Neural cell (in vitro differentiated cells): Measurements from ENCODE around the gene TNIP1. TPM values are rescaled to one million over a fixed set of nuclear protein-coding genes. Genes with fewer than 3 reads are reported as not detected.

Experiments
- H2AFZ ChIP-seq: fragments of 200-600, 300-800 bp; sonication (generic), shearing (Covaris generic); 2 replicates; pipeline ENCODE4 v1.6.0; 2014; ENCODE audit warnings: low read depth, mild to moderate bottlenecking, antibody characterized with exemption, low read length, moderate library complexity
- H3F3A ChIP-seq: fragments of 200-600 bp; shearing (Covaris generic); 2 replicates; pipeline ENCODE4 v1.6.1; 2016; ENCODE audit warnings: mild to moderate bottlenecking, moderate library complexity, mixed read lengths, antibody characterized with exemption, low read length; ENCODE audit not compliant: insufficient read depth, poor library complexity, severe bottlenecking
- H3K27ac ChIP-seq: fragments of 200-600, 300-800 bp; sonication (generic), shearing (Covaris generic); 2 replicates; pipeline ENCODE4 v1.5.1; 2014; ENCODE audit warnings: mild to moderate bottlenecking, low read length, moderate library complexity
- H3K27me3 ChIP-seq: fragments of 300-800, 200-600 bp; sonication (generic), shearing (Covaris generic); 2 replicates; pipeline ENCODE4 v1.6.0; 2014; ENCODE audit warnings: mild to moderate bottlenecking, low read depth, low read length, moderate library complexity; ENCODE audit not compliant: insufficient read depth
- H3K36me3 ChIP-seq: fragments of 300-800, 200-600 bp; sonication (generic), shearing (Covaris generic); 2 replicates; pipeline ENCODE4 v1.5.1; 2014; ENCODE audit warnings: mild to moderate bottlenecking, antibody characterized with exemption, low read length, moderate library complexity; ENCODE audit not compliant: insufficient read depth
- H3K4me2 ChIP-seq: fragments of 300-800, 200-600 bp; sonication (generic), shearing (Covaris generic); 2 replicates; pipeline ENCODE4 v1.6.0; 2014; ENCODE audit warnings: mild to moderate bottlenecking, low read length
- H3K4me3 ChIP-seq: fragments of 300-800, 200-600 bp; sonication (generic), shearing (Covaris generic); 2 replicates; pipeline ENCODE4 v1.5.1; 2014; ENCODE audit warnings: mild to moderate bottlenecking, low read length, moderate library complexity
- H3K79me2 ChIP-seq: fragments of 200-600 bp; shearing (Covaris generic); replicated peaks from 2 replicates; pipeline ENCODE4 v1.6.0; 2014; ENCODE audit warnings: mild to moderate bottlenecking, low read length, moderate library complexity; ENCODE audit not compliant: insufficient read depth
- H3K9ac ChIP-seq: fragments of 300-800, 200-600 bp; sonication (generic), shearing (Covaris generic); 2 replicates; pipeline ENCODE4 v1.6.1; 2016; ENCODE audit warnings: mild to moderate bottlenecking, low read length, mixed read lengths
- H3K9me2 ChIP-seq: fragments of 200-600 bp; shearing (Covaris generic); 2 replicates; pipeline ENCODE4 v1.6.1; 2016; ENCODE audit warnings: mild to moderate bottlenecking, low read length, mixed read lengths; ENCODE audit not compliant: insufficient read depth
- H3K9me3 ChIP-seq: fragments of 200-600, 300-800 bp; sonication (generic), shearing (Covaris generic); 2 replicates; pipeline ENCODE4 v1.6.1; 2016; ENCODE audit warnings: mild to moderate bottlenecking, mixed run types, low read length, moderate library complexity, mixed read lengths
- H4K20me1 ChIP-seq: fragments of 200-600 bp; shearing (Covaris generic); 2 replicates; pipeline ENCODE4 v1.6.1; 2016; ENCODE audit warnings: mild to moderate bottlenecking, mixed run types; ENCODE audit not compliant: insufficient read depth
- CTCF ChIP-seq: fragments of 450-650 bp; IDR thresholded peaks from 2 replicates; pipeline ENCODE4 v1.5.1; 2014; ENCODE audit warnings: antibody characterized with exemption, mild to moderate bottlenecking, moderate library complexity; ENCODE audit not compliant: poor library complexity, severe bottlenecking
- EP300 ChIP-seq: fragments of 450-650 bp; conservative IDR thresholded peaks from 2 replicates; pipeline ENCODE4 v1.6.1; 2014; ENCODE audit warnings: antibody characterized with exemption, mild to moderate bottlenecking, moderate library complexity; ENCODE audit not compliant: poor library complexity, severe bottlenecking
- EZH2 ChIP-seq: fragments of 200-600, 300-800 bp; shearing (Covaris generic), sonication (generic); IDR thresholded peaks from 2 replicates; pipeline ENCODE4 v1.6.1; 2014; ENCODE audit warnings: antibody characterized with exemption, low read length, borderline replicate concordance, mild to moderate bottlenecking; ENCODE audit not compliant: insufficient read depth, poor library complexity, severe bottlenecking
- MXI1 ChIP-seq: fragments of 450-650 bp; conservative IDR thresholded peaks from 2 replicates; pipeline ENCODE4 v1.6.1; 2014; ENCODE audit warnings: antibody characterized with exemption, mild to moderate bottlenecking; ENCODE audit not compliant: poor library complexity, severe bottlenecking
- POLR2AphosphoS5 ChIP-seq: IDR thresholded peaks from 2 replicates; pipeline ENCODE4 v1.6.1; 2012
- RAD21 ChIP-seq: fragments of 450-650 bp; conservative IDR thresholded peaks from 2 replicates; pipeline ENCODE4 v1.6.1; 2014; ENCODE audit warnings: antibody characterized with exemption, mild to moderate bottlenecking, moderate library complexity
- SMC3 ChIP-seq: fragments of 450-650 bp; conservative IDR thresholded peaks from 2 replicates; pipeline ENCODE4 v1.6.1; 2014; ENCODE audit warnings: antibody characterized with exemption, mild to moderate bottlenecking, moderate library complexity; ENCODE audit not compliant: poor library complexity
- TAF1 ChIP-seq: IDR thresholded peaks from 2 replicates; pipeline ENCODE4 v1.6.1; 2012; ENCODE audit warnings: low read depth
- polyA plus RNA-seq: library from polyadenylated mRNA; depleted of rRNA; stranded (reverse); fragments of >200 nt; gene quantifications from 2 replicates; pipeline ENCODE4 v1.2.3, GENCODE V29; 2014
- TF ChIP-seq, protein P1 (sequence below): IDR thresholded peaks from 2 replicates; pipeline ENCODE4 v1.6.1; 2012; ENCODE audit warnings: borderline replicate concordance

The TNIP1 gene
- polyA plus RNA-seq, 1 donor from 2014 or later, result 3.3 TPM

DNA sequence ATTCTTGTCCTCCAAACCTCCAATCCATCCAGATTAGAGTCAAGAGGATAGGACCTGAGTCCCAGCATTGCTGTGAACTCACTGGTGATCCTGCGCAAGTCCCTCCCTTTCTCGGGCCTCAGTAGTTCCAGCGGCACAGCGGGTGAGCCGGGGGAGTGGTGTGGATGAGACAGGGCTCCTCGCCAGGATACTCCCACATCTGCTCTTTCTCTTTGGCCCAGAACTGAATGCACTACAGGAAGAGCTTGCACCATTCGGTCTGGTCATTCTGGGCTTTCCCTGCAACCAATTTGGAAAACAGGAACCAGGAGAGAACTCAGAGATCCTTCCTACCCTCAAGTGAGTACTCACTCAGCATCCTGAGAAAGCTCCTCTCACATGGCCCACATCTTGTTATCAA is 54.2 kb downstream of the TNIP1 start:
- H3K27me3 ChIP-seq, result no peaks in the 10 kb centered on the region
- no peaks in the 10 kb centered on the region for H3F3A ChIP-seq
- H2AFZ ChIP-seq, result no peak overlapping the region
- H3K9me2 ChIP-seq, result no peaks in the 10 kb centered on the region
- no peaks in the 10 kb centered on the region for H4K20me1 ChIP-seq
- H3K36me3 ChIP-seq, result no peaks in the 10 kb centered on the region
- TF ChIP-seq TAF1 (no peak), POLR2AphosphoS5 (no peak), CTCF (no peak), RAD21 (no peak), EZH2 (no peak), SMC3 (no peak), EP300 (no peak), MXI1 (no peak)
- TF ChIP-seq, protein P1, sequence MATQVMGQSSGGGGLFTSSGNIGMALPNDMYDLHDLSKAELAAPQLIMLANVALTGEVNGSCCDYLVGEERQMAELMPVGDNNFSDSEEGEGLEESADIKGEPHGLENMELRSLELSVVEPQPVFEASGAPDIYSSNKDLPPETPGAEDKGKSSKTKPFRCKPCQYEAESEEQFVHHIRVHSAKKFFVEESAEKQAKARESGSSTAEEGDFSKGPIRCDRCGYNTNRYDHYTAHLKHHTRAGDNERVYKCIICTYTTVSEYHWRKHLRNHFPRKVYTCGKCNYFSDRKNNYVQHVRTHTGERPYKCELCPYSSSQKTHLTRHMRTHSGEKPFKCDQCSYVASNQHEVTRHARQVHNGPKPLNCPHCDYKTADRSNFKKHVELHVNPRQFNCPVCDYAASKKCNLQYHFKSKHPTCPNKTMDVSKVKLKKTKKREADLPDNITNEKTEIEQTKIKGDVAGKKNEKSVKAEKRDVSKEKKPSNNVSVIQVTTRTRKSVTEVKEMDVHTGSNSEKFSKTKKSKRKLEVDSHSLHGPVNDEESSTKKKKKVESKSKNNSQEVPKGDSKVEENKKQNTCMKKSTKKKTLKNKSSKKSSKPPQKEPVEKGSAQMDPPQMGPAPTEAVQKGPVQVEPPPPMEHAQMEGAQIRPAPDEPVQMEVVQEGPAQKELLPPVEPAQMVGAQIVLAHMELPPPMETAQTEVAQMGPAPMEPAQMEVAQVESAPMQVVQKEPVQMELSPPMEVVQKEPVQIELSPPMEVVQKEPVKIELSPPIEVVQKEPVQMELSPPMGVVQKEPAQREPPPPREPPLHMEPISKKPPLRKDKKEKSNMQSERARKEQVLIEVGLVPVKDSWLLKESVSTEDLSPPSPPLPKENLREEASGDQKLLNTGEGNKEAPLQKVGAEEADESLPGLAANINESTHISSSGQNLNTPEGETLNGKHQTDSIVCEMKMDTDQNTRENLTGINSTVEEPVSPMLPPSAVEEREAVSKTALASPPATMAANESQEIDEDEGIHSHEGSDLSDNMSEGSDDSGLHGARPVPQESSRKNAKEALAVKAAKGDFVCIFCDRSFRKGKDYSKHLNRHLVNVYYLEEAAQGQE, result no peak
- H3K27ac ChIP-seq, result no peak overlapping the region
- H3K9ac ChIP-seq, result no peak overlapping the region
- H3K9me3 ChIP-seq, result no peaks in the 10 kb centered on the region
- H3K4me2 ChIP-seq, result no peak overlapping the region
- no peaks in the 10 kb centered on the region for H3K79me2 ChIP-seq
- H3K4me3 ChIP-seq, result no peak overlapping the region

GRCh38 chr5:151026088-151026487 is 54.7 kb downstream of the TNIP1 start:
- H3K79me2 ChIP-seq, result no peaks in the 10 kb centered on the region
- H2AFZ ChIP-seq, result no peak overlapping the region
- no peaks in the 10 kb centered on the region for H4K20me1 ChIP-seq
- peaks cover 2% of the 10 kb centered on the region for H3K27me3 ChIP-seq
- no peaks in the 10 kb centered on the region for H3K9me3 ChIP-seq
- H3F3A ChIP-seq, result no peaks in the 10 kb centered on the region
- no peak overlapping the region for H3K4me3 ChIP-seq
- H3K9ac ChIP-seq, result no peak overlapping the region
- no peaks in the 10 kb centered on the region for H3K9me2 ChIP-seq
- H3K4me2 ChIP-seq, result no peak overlapping the region
- H3K27ac ChIP-seq, result no peak overlapping the region
- TF ChIP-seq CTCF (no peak), RAD21 (no peak), TAF1 (no peak), EZH2 (no peak), SMC3 (no peak), MXI1 (no peak), POLR2AphosphoS5 (no peak)
- no peaks in the 10 kb centered on the region for H3K36me3 ChIP-seq
